ENCODE data around the gene CYFIP1.

CYFIP1 gene

DNA sequence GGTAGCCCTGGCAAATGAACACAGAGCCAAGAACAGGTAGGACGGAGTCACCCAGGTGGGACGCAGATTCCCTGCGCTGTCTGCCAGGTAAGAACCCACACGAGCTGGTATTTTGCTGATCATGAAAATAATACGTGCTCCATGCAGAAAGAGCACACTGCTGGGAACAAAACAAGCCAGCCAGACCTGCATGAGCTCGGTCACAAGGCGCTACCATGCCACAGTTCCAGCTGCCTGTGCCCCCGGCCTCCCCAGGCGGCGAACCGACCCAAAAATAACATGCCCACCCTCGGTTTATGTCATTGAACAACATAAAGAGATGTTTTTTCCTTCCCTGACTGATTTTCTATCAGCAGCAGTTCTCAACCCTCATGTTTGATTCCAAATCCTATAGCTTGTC is 25.8 kb downstream of the CYFIP1 start:
- H3K27ac ChIP-seq = no peak overlapping the region
- TF ChIP-seq ZFX (IDR thresholded peaks at IDR 0.05; ENCODE audit: borderline replicate concordance) = no peak
- TF ChIP-seq, protein P1, sequence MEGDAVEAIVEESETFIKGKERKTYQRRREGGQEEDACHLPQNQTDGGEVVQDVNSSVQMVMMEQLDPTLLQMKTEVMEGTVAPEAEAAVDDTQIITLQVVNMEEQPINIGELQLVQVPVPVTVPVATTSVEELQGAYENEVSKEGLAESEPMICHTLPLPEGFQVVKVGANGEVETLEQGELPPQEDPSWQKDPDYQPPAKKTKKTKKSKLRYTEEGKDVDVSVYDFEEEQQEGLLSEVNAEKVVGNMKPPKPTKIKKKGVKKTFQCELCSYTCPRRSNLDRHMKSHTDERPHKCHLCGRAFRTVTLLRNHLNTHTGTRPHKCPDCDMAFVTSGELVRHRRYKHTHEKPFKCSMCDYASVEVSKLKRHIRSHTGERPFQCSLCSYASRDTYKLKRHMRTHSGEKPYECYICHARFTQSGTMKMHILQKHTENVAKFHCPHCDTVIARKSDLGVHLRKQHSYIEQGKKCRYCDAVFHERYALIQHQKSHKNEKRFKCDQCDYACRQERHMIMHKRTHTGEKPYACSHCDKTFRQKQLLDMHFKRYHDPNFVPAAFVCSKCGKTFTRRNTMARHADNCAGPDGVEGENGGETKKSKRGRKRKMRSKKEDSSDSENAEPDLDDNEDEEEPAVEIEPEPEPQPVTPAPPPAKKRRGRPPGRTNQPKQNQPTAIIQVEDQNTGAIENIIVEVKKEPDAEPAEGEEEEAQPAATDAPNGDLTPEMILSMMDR (IDR thresholded peaks at IDR 0.05) = no peak

- TF ChIP-seq ZFX (IDR thresholded peaks at IDR 0.05; ENCODE audit: borderline replicate concordance) = no peak
- TF ChIP-seq, protein P1 (IDR thresholded peaks at IDR 0.05) = no peak
- H3K27ac ChIP-seq = no peak overlapping the region
These were observed 27.2 kb downstream of the CYFIP1 start for GRCh38 chr15:22952796-22953579.

DNA sequence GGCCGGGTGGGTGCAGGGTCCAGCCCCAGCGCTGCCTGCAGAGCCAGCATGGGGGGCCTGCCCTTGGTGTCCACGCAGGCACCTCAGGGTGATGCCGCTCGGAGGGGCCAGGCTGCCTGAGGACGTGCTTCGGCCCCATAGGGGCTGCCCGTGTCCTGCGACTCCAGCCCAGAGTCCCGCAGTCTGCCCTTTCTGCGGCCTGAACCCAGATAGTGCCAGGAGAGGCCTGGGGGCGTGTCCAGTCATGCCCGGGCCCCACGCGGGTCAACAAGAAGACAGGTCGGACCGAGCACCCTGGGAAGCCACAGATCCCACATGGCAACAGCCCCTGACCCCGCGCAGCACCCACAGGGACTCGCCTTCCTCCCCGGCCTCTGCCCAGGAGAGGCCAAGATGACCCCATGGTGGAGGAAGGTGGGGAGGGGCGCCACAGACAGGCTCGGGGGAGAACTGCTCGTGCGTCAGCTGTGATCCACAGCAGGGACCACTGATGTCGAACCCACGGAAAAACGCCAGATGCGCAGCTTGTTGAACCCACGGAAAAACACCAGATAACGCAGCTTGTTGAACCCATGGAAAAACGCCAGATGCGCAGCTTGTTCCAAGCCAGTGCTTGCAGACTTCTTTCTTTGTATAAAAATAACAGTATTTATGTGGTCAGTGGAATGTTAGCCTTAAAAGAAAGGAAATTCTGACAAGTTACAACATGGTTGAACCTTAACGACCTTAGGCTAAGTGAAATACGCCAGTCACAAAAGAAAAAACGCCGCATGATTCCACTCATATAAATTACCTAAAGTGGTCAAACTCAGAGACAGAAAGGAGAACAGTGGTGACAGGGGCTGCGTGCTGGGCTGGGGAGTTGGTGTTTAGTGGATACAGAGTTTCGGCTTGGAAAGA is 28.5 kb downstream of the CYFIP1 start:
- no peak overlapping the region for H3K27ac ChIP-seq

DNA sequence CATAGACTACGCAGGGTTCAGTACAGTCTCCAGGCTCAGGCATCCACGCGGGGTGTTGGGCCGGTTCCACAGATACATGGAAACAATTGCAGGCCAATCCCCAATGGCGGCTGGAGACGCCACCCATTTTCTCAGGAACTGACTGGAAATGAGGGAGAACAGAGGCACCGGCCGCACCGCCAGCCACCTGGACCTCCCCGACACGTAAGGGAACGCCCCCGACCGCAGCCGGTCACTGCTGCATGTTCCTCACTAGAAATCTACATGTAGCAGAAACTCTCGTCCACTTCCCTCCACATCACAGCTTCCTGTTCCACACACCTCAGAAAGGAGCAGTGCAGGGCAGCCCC is 29.2 kb downstream of the CYFIP1 start:
- TF ChIP-seq ZFX (IDR thresholded peaks at IDR 0.05; ENCODE audit: borderline replicate concordance) = no peak
- TF ChIP-seq, protein P1 (IDR thresholded peaks at IDR 0.05) = no peak
- no peak overlapping the region for H3K27ac ChIP-seq

More for the DNA sequence above, 28.5 kb downstream of the CYFIP1 start:
- no peak for TF ChIP-seq ZFX (IDR thresholded peaks at IDR 0.05; ENCODE audit: borderline replicate concordance)
- TF ChIP-seq, protein P1 (IDR thresholded peaks at IDR 0.05) = no peak

DNA sequence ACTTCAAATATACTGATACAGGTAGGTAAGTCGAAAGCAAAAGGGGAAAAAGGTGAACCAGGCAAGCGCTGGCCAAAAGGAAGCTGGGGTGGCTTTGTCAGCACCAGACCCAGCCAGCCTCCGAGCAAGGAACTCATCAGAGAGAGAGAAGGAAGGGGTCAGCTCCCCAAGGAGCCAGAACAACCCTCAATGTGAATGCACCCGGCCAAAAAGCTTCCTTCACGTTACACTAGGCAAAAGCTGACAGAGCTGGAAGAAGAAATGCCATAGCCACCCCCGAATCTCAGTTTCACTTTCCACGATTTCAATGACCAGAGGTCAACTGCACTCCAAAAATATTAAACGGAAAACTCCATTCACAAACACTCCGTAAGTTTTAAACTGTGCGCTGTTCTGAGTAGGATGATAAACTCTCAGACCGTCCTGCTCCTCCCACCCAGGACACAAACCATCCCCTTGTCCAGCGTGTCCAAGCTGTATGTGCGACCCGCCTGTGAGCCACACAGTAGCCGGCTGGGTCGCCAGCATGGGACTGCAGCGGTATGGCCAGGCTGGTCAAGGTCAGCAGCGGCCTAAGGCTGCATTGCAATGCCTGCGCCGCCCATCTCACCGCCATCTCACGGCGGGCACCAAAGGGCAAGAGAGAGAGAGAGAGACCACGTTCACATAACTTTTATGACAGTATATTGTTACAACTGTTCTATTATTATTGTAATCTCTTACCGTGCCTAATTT is 29.7 kb downstream of the CYFIP1 start:
- no peak overlapping the region for H3K27ac ChIP-seq
- TF ChIP-seq, protein P1 (IDR thresholded peaks at IDR 0.05) = no peak
- no peak for TF ChIP-seq ZFX (IDR thresholded peaks at IDR 0.05; ENCODE audit: borderline replicate concordance)

DNA sequence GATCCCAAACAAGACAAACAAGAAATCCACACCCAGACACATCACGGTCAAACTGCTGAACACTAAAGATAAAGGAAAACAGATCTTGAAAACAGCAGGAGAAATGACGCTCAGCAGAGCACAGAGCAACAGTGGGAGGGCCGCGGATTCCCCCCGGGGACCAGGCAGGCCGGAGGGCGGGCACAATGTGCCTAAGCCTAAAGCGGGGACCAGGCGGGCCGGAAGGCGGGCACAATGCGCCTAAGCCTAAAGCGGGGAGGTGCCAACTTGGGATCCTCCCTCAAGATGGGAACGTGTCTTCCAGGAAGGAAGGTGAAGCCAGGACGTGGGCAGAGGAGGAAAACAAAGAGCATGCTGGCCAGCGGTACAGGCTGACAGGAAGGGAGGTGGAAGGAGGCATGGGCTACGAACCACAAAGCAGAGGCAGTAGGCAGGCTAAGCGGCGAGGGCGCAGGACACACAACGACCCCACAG is 31.1 kb downstream of the CYFIP1 start:
- H3K27ac ChIP-seq = no peak overlapping the region
- TF ChIP-seq, protein P1 (IDR thresholded peaks at IDR 0.05) = no peak
- no peak for TF ChIP-seq ZFX (IDR thresholded peaks at IDR 0.05; ENCODE audit: borderline replicate concordance)

Measured in 22Rv1 (cell line).